Spinal cord (tissue), 10 donors: ENCODE measurements around the gene GABRA6. TPM values are rescaled to one million over a fixed set of nuclear protein-coding genes. Genes with fewer than 3 reads are reported as not detected.

Source experiments
- DNase-seq, 6 donors: peaks; one replicate each; pipeline versions ENCODE4 v3.0.0 to v3.0.0-alpha.2; 2013 to 2015; ENCODE audit warnings: low spot score in 6 of 6, low read depth in 4 of 6
- H3K27ac ChIP-seq: one replicate; pipeline ENCODE4 v1.5.1; 2013; ENCODE audit warnings: low read depth, low read length, control low read depth
- H3K27me3 ChIP-seq: one replicate; pipeline ENCODE4 v1.6.1; 2013; ENCODE audit warnings: low read length; ENCODE audit not compliant: control insufficient read depth, insufficient read depth
- H3K36me3 ChIP-seq: one replicate; pipeline ENCODE4 v1.6.1; 2013; ENCODE audit warnings: low read length; ENCODE audit not compliant: control insufficient read depth, insufficient read depth
- H3K4me1 ChIP-seq: one replicate; pipeline ENCODE4 v1.6.1; 2013; ENCODE audit warnings: low read length; ENCODE audit not compliant: control insufficient read depth, insufficient read depth
- H3K4me3 ChIP-seq: one replicate; pipeline ENCODE4 v1.5.1; 2013; ENCODE audit warnings: low read depth, low read length, control low read depth
- H3K9me3 ChIP-seq: one replicate; pipeline ENCODE4 v1.6.1; 2013; ENCODE audit warnings: low read length; ENCODE audit not compliant: control insufficient read depth, insufficient read depth
- WGBS: methylation state at CpG from one replicate; pipeline ENCODE4 v1.1.5; 2013; ENCODE audit warnings: missing lambda C conversion rate; ENCODE audit not compliant: insufficient coverage; 5-methylcytosine and 5-hydroxymethylcytosine counted together
- polyA plus RNA-seq, 2 donors: library from polyadenylated mRNA; unstranded; fragments of 120-200 nt; gene quantifications; one replicate each; pipeline ENCODE4 v1.2.1, GENCODE V29; 2013; ENCODE audit not compliant: insufficient read length in 2 of 2
- total RNA-seq, 2 donors: library from RNA; depleted of rRNA in 1 of 2; stranded (reverse); fragments of 120-200 nt in 1 of 2; fragments of >200 nt in 1 of 2; gene quantifications; one replicate each; pipeline versions ENCODE4 v1.2.3 to v1.2.4, GENCODE V29; 2013 to 2014
- donor health status: healthy.

GABRA6 gene
- total and polyA plus RNA-seq, 4 donors: 0.06 to 0.48 (median 0.11) TPM; not detected in 1

DNA sequence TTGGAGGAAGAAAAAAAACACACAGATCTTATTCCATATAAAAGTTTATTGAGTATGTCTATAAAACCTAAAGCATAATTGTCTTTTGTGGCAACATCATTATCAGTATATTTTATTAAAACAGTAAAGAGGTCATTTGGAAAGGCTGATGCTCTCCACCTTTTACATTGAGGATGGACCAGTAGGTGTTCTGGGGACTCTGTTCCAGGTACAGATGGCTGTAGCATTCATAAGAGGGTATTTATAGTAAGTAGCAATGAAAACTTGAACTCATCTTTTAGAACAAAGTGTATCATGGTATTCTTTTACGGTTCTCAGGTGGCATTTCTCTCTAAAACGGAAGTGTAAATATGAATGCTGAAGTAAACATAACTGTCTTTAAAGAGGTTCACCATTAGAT lies 1.8 kb downstream of the GABRA6 start:
- no peaks in the 10 kb centered on the region for H3K36me3 ChIP-seq
- H3K9me3 ChIP-seq: no peaks in the 10 kb centered on the region
- no peak overlapping the region for H3K4me3 ChIP-seq
- H3K27ac ChIP-seq: no peak overlapping the region
- no CpG with 5 or more reads among the region's 2 CpGs for WGBS
- DNase-seq: no peak
- H3K4me1 ChIP-seq: no peaks in the 10 kb centered on the region
- no peaks in the 10 kb centered on the region for H3K27me3 ChIP-seq

GRCh38 chr5:161691911-161692310 lies 6.4 kb downstream of the GABRA6 start:
- no peaks in the 10 kb centered on the region for H3K4me1 ChIP-seq
- H3K9me3 ChIP-seq: no peaks in the 10 kb centered on the region
- H3K27me3 ChIP-seq: no peaks in the 10 kb centered on the region
- H3K36me3 ChIP-seq: no peaks in the 10 kb centered on the region
- 73% methylated on average over 2 of the region's 7 CpGs for WGBS
- no peak overlapping the region for H3K4me3 ChIP-seq
- H3K27ac ChIP-seq: no peak overlapping the region
- DNase-seq: no peak

- Histone ChIP-seq H3K36me3 (no peaks in the 10 kb centered on the region), H3K27me3 (no peaks in the 10 kb centered on the region), H3K4me3 (no peak overlapping the region), H3K9me3 (no peaks in the 10 kb centered on the region), H3K4me1 (no peaks in the 10 kb centered on the region), H3K27ac (no peak overlapping the region)
- WGBS: 56% methylated on average over 3 of the region's 4 CpGs
- no peak for DNase-seq
These were observed 11.5 kb downstream of the GABRA6 start for GRCh38 chr5:161697001-161697400.

DNA sequence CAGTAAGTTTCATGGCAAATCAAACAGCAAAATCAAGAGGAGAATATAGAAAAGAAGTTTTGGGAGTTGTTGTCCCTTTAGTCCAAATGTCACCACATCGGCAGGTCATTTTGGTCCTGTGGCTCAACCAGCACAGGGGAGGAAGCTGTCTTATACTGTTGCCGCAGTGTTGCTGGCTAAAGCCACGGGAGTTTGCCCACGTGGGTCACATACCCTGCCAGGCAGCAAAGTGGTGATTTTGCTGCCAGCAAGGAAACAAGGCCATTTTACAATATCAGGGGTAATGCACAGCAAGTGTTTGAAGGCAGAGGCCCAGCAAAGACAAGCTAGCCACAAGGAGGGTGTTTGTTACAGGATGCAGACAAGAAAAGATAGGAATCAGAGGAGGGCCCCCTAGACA lies 14.5 kb downstream of the GABRA6 start:
- Histone ChIP-seq H3K4me3 (no peak overlapping the region), H3K27ac (no peak overlapping the region), H3K27me3 (no peaks in the 10 kb centered on the region), H3K4me1 (no peaks in the 10 kb centered on the region), H3K36me3 (no peaks in the 10 kb centered on the region), H3K9me3 (no peaks in the 10 kb centered on the region)
- DNase-seq: peak in 1 of 6 donors; percentile 7
- WGBS: 56% methylated on average over 4 of the region's 4 CpGs

GRCh38 chr5:161703528-161703927 lies 18.0 kb downstream of the GABRA6 start:
- Histone ChIP-seq H3K9me3 (no peaks in the 10 kb centered on the region), H3K4me3 (no peak overlapping the region), H3K27ac (no peak overlapping the region), H3K27me3 (no peaks in the 10 kb centered on the region), H3K36me3 (no peaks in the 10 kb centered on the region), H3K4me1 (no peaks in the 10 kb centered on the region)
- WGBS: no CpG with 5 or more reads among the region's 2 CpGs
- no peak for DNase-seq

DNA sequence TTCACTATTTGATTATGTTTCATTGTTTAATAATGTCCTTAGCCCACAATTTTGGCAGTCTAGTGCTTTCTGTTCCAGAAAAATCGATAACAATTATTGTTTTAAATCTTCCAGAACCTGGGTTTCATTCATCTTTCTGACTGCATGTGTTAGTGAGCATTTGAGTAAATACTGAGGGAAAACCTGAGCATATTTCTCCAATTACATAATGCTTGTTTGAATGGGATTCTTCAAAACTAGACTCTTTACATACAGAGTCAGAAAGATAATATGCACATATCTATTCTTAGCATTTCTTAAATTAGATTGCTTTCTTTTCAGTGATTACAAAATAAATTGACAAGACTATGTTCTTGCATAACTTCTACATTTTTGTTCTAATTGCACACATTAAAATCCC lies 21.9 kb downstream of the GABRA6 start:
- Histone ChIP-seq H3K9me3 (no peaks in the 10 kb centered on the region), H3K27ac (no peak overlapping the region), H3K4me1 (no peaks in the 10 kb centered on the region), H3K27me3 (no peaks in the 10 kb centered on the region), H3K4me3 (no peak overlapping the region), H3K36me3 (no peaks in the 10 kb centered on the region)
- no CpG with 5 or more reads among the region's 1 CpG for WGBS
- DNase-seq: peak in 1 of 6 donors; percentile 9

- no peak overlapping the region for H3K4me3 ChIP-seq
These were observed 23.7 kb downstream of the GABRA6 start for GRCh38 chr5:161709239-161709638.

DNA sequence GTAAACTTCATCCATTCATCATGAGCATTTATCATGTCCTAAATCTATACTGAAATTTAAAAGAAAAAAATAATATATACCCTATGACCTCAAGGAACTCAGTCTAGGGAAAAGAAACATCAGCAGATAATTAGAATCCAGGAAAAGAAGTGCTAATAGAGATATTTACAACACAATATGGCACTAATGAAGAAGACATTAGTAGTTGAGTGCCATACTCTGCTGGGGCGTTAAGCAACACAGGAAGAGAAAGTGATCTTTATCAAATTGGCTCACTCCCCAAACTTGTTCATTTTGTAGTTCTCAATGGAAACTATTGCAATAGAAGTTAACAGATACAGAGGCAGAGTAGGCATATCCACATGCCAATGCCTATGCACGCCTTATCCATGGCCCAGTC lies 27.5 kb downstream of the GABRA6 start:
- H3K27ac ChIP-seq: no peak overlapping the region
- WGBS: no CpG with 5 or more reads among the region's 2 CpGs
- no peaks in the 10 kb centered on the region for H3K36me3 ChIP-seq
- H3K27me3 ChIP-seq: no peaks in the 10 kb centered on the region
- DNase-seq: no peak
- no peaks in the 10 kb centered on the region for H3K9me3 ChIP-seq
- H3K4me1 ChIP-seq: no peaks in the 10 kb centered on the region
- no peak overlapping the region for H3K4me3 ChIP-seq

More at GRCh38 chr5:161709239-161709638, 23.7 kb downstream of the GABRA6 start:
- no peaks in the 10 kb centered on the region for H3K9me3 ChIP-seq
- H3K4me1 ChIP-seq: no peaks in the 10 kb centered on the region
- no peak for DNase-seq
- no peaks in the 10 kb centered on the region for H3K27me3 ChIP-seq
- no peak overlapping the region for H3K27ac ChIP-seq
- no peaks in the 10 kb centered on the region for H3K36me3 ChIP-seq
- no CpG with 5 or more reads among the region's 5 CpGs for WGBS

DNA sequence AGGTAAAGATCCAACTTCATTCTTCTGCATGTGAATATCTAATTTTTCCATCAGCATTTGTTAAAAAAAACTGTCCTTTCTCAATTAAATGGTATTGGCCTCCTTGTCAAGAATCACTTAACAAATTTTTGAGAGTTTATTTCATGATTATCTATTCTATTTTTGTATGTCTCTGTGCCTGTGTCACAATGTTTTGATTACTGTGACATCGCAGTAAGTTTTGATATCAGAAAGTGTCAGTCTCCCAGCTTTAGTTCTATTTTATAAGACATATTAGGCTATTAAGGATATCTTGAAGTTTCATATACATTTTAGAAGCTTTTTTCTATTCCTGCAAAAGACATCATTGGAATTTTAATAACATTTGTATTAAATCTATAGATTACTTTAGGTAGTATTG lies 33.6 kb downstream of the GABRA6 start:
- no peak overlapping the region for H3K27ac ChIP-seq

DNA sequence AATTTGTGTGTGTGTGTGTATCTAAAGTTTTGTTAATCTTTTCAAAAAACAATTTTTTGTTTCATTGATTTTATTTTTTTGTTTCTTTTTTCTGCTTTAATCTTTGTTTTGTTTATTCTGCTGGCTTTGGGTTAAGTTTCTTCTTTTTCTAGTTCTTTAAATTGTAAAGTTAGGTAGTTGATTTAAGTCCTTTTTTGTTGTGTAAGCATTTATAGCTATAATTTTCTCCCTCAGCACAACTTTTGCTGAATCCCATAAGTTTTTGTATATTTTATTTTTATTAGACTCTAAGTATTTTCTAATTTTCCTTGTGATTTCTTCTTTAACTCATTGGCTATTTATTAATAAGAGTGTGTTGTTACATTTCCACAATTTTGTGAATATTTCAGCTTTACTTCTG lies 34.9 kb downstream of the GABRA6 start:
- H3K4me3 ChIP-seq: no peak overlapping the region
- H3K4me1 ChIP-seq: no peaks in the 10 kb centered on the region
- no peak for DNase-seq
- H3K27me3 ChIP-seq: no peaks in the 10 kb centered on the region
- H3K36me3 ChIP-seq: no peaks in the 10 kb centered on the region
- H3K9me3 ChIP-seq: no peaks in the 10 kb centered on the region
- no peak overlapping the region for H3K27ac ChIP-seq

More for the DNA sequence above, 33.6 kb downstream of the GABRA6 start:
- H3K36me3 ChIP-seq: no peaks in the 10 kb centered on the region
- no peak for DNase-seq
- no peaks in the 10 kb centered on the region for H3K9me3 ChIP-seq
- no peak overlapping the region for H3K4me3 ChIP-seq
- no peaks in the 10 kb centered on the region for H3K4me1 ChIP-seq
- no CpG with 5 or more reads among the region's 1 CpG for WGBS
- H3K27me3 ChIP-seq: no peaks in the 10 kb centered on the region
